RWPE1 (cell line): ENCODE data around the gene LARP1B.
A peak's percentile ranks its signal among the peaks of the same experiment; 100 is the strongest.

Experiments used
- CTCF ChIA-PET: fragments of 350-600 bp; sonication (Branson Sonifier 250); formaldehyde crosslinking; extraction: SDS; loops from one replicate; lab custom pipeline; 2021; lab: Yijun Ruan, JAX
- POLR2A ChIA-PET: fragments of 400-600 bp; formaldehyde crosslinking; extraction: SDS; loops from one replicate; lab custom pipeline; 2020; ENCODE audit warnings: antibody characterized with exemption; ENCODE audit not compliant: low non-redundant PET; lab: Yijun Ruan, JAX
- DNase-seq: peaks from one replicate; pipeline ENCODE4 v3.0.0; 2012; ENCODE audit warnings: low spot score
- H3K27ac ChIP-seq: fragments of 450-650 bp; 2 replicates; pipeline ENCODE4 v1.5.1; 2017
- TF ChIP-seq, protein P1 (sequence below): fragments of 450-650 bp; conservative IDR thresholded peaks from 2 replicates; pipeline ENCODE4 v1.5.1; 2017; ENCODE audit warnings: low read depth, mild to moderate bottlenecking

The LARP1B gene

DNA sequence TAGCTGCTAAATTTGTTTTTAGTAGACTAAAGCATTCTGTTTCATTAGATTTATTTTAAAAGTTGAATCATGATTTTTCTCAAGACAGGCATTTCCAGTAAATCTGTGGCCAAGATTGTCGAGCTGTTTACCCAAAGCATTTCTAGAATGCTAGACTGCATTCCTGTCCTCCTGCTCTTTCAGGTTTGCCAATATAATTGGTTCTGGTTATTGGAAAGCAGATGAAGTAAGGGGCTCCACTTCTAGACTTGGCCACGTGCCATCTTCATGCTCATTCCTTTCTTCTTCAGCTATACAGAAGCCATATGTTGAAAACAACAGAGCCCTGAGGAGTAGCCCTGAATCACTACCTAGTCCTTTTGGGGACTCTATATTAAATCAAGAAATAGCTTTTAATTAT is 164.0 kb downstream of the LARP1B start:
- ChIA-PET POLR2A (no interaction called here), CTCF (no interaction called here)
- no peak overlapping the region for H3K27ac ChIP-seq

DNA sequence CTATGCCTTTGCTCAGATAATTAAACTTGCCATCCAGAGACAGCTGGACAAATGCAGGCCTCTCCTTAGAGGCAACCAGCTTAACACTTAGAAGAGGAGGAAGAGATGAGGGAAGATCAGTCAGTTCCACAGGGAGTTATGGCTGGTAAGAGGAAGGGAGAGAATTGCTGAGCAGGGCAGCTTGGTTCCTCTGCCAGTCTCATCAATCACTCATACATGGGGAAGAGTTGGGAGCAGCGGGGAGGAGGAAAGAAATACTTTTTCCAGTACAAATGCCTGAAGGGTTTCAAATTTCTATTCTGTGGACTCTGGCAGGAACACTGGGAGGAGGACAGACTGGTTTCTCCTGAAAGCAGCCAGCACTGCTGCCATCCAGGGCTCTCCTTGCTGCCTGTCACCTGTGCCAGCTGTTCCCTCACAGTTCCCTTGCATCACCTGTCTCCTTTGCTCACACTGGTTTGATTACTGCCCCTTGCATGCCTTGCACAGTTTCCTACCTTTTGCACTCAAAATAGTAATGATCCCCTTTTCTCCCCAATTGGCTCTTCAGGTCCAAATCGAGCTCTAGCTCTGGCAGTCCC is 167.0 kb downstream of the LARP1B start:
- TF ChIP-seq, protein P1, sequence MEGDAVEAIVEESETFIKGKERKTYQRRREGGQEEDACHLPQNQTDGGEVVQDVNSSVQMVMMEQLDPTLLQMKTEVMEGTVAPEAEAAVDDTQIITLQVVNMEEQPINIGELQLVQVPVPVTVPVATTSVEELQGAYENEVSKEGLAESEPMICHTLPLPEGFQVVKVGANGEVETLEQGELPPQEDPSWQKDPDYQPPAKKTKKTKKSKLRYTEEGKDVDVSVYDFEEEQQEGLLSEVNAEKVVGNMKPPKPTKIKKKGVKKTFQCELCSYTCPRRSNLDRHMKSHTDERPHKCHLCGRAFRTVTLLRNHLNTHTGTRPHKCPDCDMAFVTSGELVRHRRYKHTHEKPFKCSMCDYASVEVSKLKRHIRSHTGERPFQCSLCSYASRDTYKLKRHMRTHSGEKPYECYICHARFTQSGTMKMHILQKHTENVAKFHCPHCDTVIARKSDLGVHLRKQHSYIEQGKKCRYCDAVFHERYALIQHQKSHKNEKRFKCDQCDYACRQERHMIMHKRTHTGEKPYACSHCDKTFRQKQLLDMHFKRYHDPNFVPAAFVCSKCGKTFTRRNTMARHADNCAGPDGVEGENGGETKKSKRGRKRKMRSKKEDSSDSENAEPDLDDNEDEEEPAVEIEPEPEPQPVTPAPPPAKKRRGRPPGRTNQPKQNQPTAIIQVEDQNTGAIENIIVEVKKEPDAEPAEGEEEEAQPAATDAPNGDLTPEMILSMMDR = no peak
- no peak overlapping the region for H3K27ac ChIP-seq
- DNase-seq = peak; percentile 10
- POLR2A ChIA-PET = no interaction called here
- CTCF ChIA-PET = no interaction called here

More for the DNA sequence above, 164.0 kb downstream of the LARP1B start:
- DNase-seq = no peak
- TF ChIP-seq, protein P1 = no peak

DNA sequence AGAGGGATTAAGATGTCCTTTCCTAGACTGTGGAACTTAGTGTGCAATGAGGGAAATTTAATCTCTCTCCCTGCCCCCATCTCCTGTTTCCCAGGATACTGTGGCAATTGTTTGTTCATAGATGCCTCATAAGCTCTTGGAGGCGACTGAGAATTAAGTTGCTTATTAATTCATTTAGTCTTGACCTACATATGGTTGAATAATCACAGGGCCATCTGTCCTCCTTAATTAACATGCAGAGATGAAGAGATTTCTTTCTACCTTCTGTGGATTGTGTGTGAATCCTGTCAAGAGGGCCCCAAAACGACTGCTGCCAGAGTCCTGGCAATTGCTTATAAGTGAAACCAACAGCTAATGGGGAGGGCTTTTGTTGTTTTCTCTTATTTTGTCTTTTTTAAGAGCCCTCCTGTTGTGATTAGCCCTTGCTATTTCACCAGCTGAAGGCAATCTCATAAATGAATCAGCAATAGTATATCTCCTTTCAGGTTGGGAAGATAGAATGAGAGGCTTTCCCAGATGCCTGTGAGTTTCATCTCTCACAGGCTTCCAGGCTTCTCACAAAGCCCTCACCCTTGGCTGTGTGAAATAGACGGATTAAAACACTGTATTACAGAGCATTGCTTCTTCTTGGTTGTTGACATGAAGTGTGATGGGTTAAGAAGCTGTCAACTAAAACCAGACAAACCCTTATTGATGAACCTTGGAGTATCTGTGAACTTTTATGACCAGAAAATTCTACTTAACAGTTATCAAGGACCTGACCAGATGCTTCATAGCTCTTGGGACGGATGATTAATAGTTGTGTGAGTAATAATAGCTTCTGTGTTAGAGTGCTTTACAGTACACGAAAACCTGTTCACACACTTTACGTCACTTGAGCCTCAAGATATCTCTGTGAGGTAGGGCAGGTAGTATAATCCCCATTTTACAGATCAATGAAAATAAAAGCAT is 168.0 kb downstream of the LARP1B start:
- DNase-seq = no peak
- TF ChIP-seq, protein P1 = no peak
- H3K27ac ChIP-seq = no peak overlapping the region
- POLR2A ChIA-PET = interaction anchor here (0.6 kb wide), 1 partner anchor 50 kb away, joined by 3 read pairs; no protein-coding TSS in a partner anchor
- CTCF ChIA-PET = no interaction called here

DNA sequence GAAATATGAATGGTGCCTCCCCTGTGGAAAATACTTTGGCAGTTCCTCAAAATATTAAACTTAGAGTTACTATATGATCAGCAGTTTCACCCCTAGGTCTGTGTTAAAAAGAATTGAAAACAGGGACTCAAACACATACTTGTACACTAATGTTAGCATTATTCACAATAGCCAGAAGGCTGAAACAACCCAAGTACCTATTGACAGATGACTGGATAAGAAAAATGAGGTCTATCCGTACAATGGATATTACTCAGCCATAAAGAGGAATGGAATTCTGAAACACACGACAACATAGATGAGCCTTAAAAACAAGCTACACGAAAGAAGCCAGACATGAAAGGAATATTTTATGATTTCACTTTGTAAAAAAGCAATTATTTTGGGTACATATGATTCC is 171.6 kb downstream of the LARP1B start:
- no peak overlapping the region for H3K27ac ChIP-seq
- DNase-seq = no peak
- TF ChIP-seq, protein P1 = no peak
- ChIA-PET POLR2A (no interaction called here), CTCF (interaction anchor here (0.7 kb wide), 1 partner anchor 831 kb away, joined by 4 read pairs; no protein-coding TSS in a partner anchor)

DNA sequence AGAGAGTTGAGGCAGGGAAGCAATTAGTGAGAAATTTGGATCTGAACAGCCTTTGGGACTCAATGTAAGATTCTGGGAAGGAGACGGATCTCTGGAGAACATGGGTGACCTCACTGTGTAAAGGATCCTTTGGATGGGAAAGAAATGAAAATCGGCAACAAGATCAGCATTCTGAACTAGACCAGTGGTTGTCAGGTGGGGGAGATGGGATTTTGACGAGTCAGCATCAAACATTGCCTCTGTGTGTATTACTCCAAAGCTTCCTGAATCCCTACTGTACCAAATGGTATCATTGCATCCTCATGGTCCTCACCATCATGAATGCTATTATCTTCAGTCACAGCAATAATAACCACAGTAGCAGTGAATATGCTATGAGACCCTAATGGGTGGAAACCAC is 173.7 kb downstream of the LARP1B start:
- no peak overlapping the region for H3K27ac ChIP-seq
- CTCF ChIA-PET = interaction anchor here (0.5 kb wide), 1 partner anchor 951 kb away, joined by 3 read pairs; no protein-coding TSS in a partner anchor
- POLR2A ChIA-PET = no interaction called here
- TF ChIP-seq, protein P1 = no peak
- no peak for DNase-seq

DNA sequence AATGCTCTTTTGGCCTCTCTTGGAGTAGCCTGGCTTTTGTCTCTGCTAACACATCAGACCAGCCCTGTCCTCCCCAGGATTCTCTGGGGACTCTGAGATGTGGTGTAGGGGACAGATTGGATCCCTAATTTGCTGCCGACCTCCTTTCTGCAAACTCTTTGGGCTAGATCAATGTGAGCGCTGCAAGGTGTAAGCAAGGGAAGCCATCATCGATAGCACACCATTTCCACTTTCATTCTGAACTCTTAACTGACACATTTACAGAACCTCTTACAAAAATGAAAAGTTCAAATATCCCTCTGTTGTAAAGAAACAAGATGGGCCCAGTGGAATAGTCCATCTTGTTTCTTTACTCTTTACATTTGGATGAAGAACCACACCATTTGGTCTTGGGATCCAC is 179.9 kb downstream of the LARP1B start:
- DNase-seq = no peak
- POLR2A ChIA-PET = no interaction called here
- CTCF ChIA-PET = no interaction called here
- TF ChIP-seq, protein P1 = no peak
- H3K27ac ChIP-seq = peak overlapping the region; percentile 62
